Erythroblast (primary cell): ENCODE data around the gene CDC42BPG.

Experiments used
- GATA1 ChIP-seq: IDR thresholded peaks from 2 replicates; pipeline ENCODE4 v1.6.1; 2011; ENCODE audit warnings: low read depth, mild to moderate bottlenecking, control low read depth, low read length, moderate library complexity
- POLR2A ChIP-seq: IDR thresholded peaks from 2 replicates; pipeline ENCODE4 v1.6.1; 2011; ENCODE audit warnings: mild to moderate bottlenecking, low read length

GRCh38 chr11:64835616-64836447 is 8.6 kb downstream of the CDC42BPG start:
- TF ChIP-seq POLR2A (no peak), GATA1 (no peak)
